ENCODE data around the gene FAM53B. TPM values are rescaled to one million over a fixed set of nuclear protein-coding genes. Genes with fewer than 3 reads are reported as not detected.

The FAM53B gene
- total RNA-seq, 1 experiment from 2014 or later = 14.9 TPM

GRCh38 chr10:124597846-124598165 is 146.4 kb downstream of the FAM53B start:
- TF ChIP-seq, protein P1, sequence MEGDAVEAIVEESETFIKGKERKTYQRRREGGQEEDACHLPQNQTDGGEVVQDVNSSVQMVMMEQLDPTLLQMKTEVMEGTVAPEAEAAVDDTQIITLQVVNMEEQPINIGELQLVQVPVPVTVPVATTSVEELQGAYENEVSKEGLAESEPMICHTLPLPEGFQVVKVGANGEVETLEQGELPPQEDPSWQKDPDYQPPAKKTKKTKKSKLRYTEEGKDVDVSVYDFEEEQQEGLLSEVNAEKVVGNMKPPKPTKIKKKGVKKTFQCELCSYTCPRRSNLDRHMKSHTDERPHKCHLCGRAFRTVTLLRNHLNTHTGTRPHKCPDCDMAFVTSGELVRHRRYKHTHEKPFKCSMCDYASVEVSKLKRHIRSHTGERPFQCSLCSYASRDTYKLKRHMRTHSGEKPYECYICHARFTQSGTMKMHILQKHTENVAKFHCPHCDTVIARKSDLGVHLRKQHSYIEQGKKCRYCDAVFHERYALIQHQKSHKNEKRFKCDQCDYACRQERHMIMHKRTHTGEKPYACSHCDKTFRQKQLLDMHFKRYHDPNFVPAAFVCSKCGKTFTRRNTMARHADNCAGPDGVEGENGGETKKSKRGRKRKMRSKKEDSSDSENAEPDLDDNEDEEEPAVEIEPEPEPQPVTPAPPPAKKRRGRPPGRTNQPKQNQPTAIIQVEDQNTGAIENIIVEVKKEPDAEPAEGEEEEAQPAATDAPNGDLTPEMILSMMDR (IDR thresholded peaks at IDR 0.05; ENCODE audit: unreplicated experiment) = no peak
- DNase-seq (ENCODE audit: unreplicated experiment) = no peak
- Mint-ChIP-seq H3K9me3 (ENCODE audit: unreplicated experiment) (no peaks in the 10 kb centered on the region), H3K27me3 (ENCODE audit: insufficient read depth, unreplicated experiment) (peaks cover 18% of the 10 kb centered on the region), H3K36me3 (ENCODE audit: insufficient read depth, unreplicated experiment) (no peaks in the 10 kb centered on the region), H3K4me3 (ENCODE audit: unreplicated experiment) (no peak overlapping the region), H3K27ac (ENCODE audit: low read depth, unreplicated experiment) (no peak overlapping the region), H3K4me1 (ENCODE audit: insufficient read depth, unreplicated experiment) (no peaks in the 10 kb centered on the region)
- ChIA-PET POLR2A (no interaction called here), CTCF (no interaction called here)
- BruUV-seq (replicated peaks) = no TSS peak
- intact Hi-C loops (cut with micrococcal nuclease) = no loop called here

GRCh38 chr10:124596962-124597845 is 147.0 kb downstream of the FAM53B start:
- Mint-ChIP-seq H3K36me3 (ENCODE audit: insufficient read depth, unreplicated experiment) (no peaks in the 10 kb centered on the region), H3K27me3 (ENCODE audit: insufficient read depth, unreplicated experiment) (peaks cover 18% of the 10 kb centered on the region), H3K4me1 (ENCODE audit: insufficient read depth, unreplicated experiment) (no peaks in the 10 kb centered on the region), H3K9me3 (ENCODE audit: unreplicated experiment) (no peaks in the 10 kb centered on the region), H3K4me3 (ENCODE audit: unreplicated experiment) (no peak overlapping the region), H3K27ac (ENCODE audit: low read depth, unreplicated experiment) (no peak overlapping the region)
- TF ChIP-seq, protein P1 (IDR thresholded peaks at IDR 0.05; ENCODE audit: unreplicated experiment) = no peak
- POLR2A ChIA-PET = no interaction called here
- no TSS peak for BruUV-seq (replicated peaks)
- DNase-seq (ENCODE audit: unreplicated experiment) = no peak
- CTCF ChIA-PET = interaction anchor here (0.6 kb wide), 3 partner anchors 38 to 464 kb away, joined by 3 to 5 read pairs (median 4); no protein-coding TSS in a partner anchor
- intact Hi-C loops (cut with micrococcal nuclease) = no loop called here

GRCh38 chr10:124596116-124596785 is 147.9 kb downstream of the FAM53B start:
- Mint-ChIP-seq H3K27ac (ENCODE audit: low read depth, unreplicated experiment) (no peak overlapping the region), H3K9me3 (ENCODE audit: unreplicated experiment) (peaks cover 6% of the 10 kb centered on the region), H3K27me3 (ENCODE audit: insufficient read depth, unreplicated experiment) (peaks cover 18% of the 10 kb centered on the region), H3K36me3 (ENCODE audit: insufficient read depth, unreplicated experiment) (no peaks in the 10 kb centered on the region), H3K4me3 (ENCODE audit: unreplicated experiment) (no peak overlapping the region), H3K4me1 (ENCODE audit: insufficient read depth, unreplicated experiment) (no peaks in the 10 kb centered on the region)
- POLR2A ChIA-PET = no interaction called here
- DNase-seq (ENCODE audit: unreplicated experiment) = no peak
- no TSS peak for BruUV-seq (replicated peaks)
- CTCF ChIA-PET = interaction anchor here (0.6 kb wide), 3 partner anchors 37 to 465 kb away, joined by 3 to 5 read pairs (median 4); no protein-coding TSS in a partner anchor
- intact Hi-C loops (cut with micrococcal nuclease) = no loop called here
- TF ChIP-seq, protein P1 (IDR thresholded peaks at IDR 0.05; ENCODE audit: unreplicated experiment) = no peak

DNA sequence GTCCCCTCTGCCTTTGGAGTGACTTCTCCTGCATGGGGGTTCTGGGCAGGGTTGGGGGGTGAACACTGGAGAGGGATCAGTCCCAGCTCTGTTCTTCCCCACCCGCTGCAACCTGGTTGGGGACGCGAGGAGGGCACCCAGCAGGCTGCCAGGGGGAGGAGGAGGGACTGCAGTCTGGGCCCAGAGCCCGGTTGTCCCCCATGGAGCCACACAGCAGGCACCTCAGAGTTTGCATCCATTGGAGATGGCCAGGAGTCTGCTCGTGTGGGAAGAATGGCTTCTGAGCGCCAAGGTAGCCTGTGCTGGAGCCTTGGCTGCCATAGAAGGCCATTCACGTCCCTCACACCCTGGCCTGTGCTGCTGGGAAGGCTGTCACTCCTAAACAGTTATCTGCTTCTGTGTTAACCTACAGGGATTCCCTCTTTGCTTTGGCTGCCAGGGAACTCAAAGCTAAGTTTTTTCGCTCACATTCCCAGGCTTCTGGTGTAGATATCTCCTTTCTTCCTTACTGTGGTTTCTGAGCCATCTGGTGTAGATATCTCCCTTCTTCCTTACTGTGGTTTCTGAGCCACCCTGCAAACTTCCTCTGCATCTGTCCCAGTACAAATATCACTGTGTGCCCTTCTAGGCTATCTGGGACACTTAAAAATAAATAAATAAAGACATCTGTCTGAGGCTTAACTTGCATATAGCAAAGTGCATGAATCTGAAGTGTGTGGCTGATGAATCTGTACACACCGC is 148.9 kb downstream of the FAM53B start:
- BruUV-seq (replicated peaks) = no TSS peak

More for the DNA sequence above, 148.9 kb downstream of the FAM53B start:
- Mint-ChIP-seq H3K9me3 (ENCODE audit: unreplicated experiment) (peaks cover 8% of the 10 kb centered on the region), H3K4me3 (ENCODE audit: unreplicated experiment) (no peak overlapping the region), H3K36me3 (ENCODE audit: insufficient read depth, unreplicated experiment) (no peaks in the 10 kb centered on the region), H3K27me3 (ENCODE audit: insufficient read depth, unreplicated experiment) (peaks cover 18% of the 10 kb centered on the region), H3K27ac (ENCODE audit: low read depth, unreplicated experiment) (no peak overlapping the region), H3K4me1 (ENCODE audit: insufficient read depth, unreplicated experiment) (no peaks in the 10 kb centered on the region)
- intact Hi-C loops (cut with micrococcal nuclease) = no loop called here
- TF ChIP-seq, protein P1 (IDR thresholded peaks at IDR 0.05; ENCODE audit: unreplicated experiment) = no peak
- CTCF ChIA-PET = no interaction called here
- DNase-seq (ENCODE audit: unreplicated experiment) = no peak
- POLR2A ChIA-PET = no interaction called here

All from MCF 10A (cell line).